Liver (tissue), 3 donors: Measurements from ENCODE around the gene ZNF160.
"Not testable (repeated sequence)": the region's sequence is repeated elsewhere in the genome, so short reads cannot be mapped to it uniquely, and the experiment has no call there.

ENCODE experiments used
- CTCF ChIP-seq: fragments of 150-350 bp; IDR thresholded peaks from 2 replicates; pipeline ENCODE4 v1.5.1; 2017; ENCODE audit warnings: improper control_type of control experiment, low read depth, low read length; ENCODE audit not compliant: missing input control
- RXRA ChIP-seq, 2 donors: IDR thresholded peaks; 2 replicates each; pipeline ENCODE4 v1.6.1; 2017 to 2018; ENCODE audit warnings: antibody characterized with exemption in 2 of 2, mild to moderate bottlenecking in 1 of 2
- donor health status: healthy.
- donor health status: healthy.

- TF ChIP-seq RXRA (IDR thresholded peaks at IDR 0.05); CTCF: not testable (repeated sequence)
Observed at GRCh38 chr19:53028306-53028705, 74.9 kb downstream of the ZNF160 start.
